HL-60 (cell line): ENCODE measurements around the gene RASAL2.

ENCODE experiments used
- CTCF ChIP-seq: IDR thresholded peaks from one replicate; pipeline ENCODE4 v1.5.1; 2011; ENCODE audit warnings: low read length, control low read depth, inconsistent platforms; ENCODE audit not compliant: insufficient read depth
- GABPA ChIP-seq: IDR thresholded peaks from 2 replicates; pipeline ENCODE4 v1.6.1; 2012; ENCODE audit warnings: low read depth
- POLR2AphosphoS5 ChIP-seq: IDR thresholded peaks from 2 replicates; pipeline ENCODE4 v1.6.1; 2012; ENCODE audit warnings: low read depth
- REST ChIP-seq: IDR thresholded peaks from 2 replicates; pipeline ENCODE4 v1.6.1; 2012; ENCODE audit warnings: low read depth; ENCODE audit not compliant: insufficient replicate concordance
- SPI1 ChIP-seq: IDR thresholded peaks from 2 replicates; pipeline ENCODE4 v1.6.1; 2012; ENCODE audit warnings: low read depth, mild to moderate bottlenecking, borderline replicate concordance

- no peak for TF ChIP-seq CTCF
- no peak for TF ChIP-seq POLR2AphosphoS5
- TF ChIP-seq GABPA = no peak
- TF ChIP-seq REST = no peak
- no peak for TF ChIP-seq SPI1
Observed at GRCh38 chr1:178364782-178365181, 270.9 kb downstream of the RASAL2 start.
